ENCODE results near the gene EVI2A.
"Not testable (repeated sequence)": the region's sequence is repeated elsewhere in the genome, so short reads cannot be mapped to it uniquely, and the experiment has no call there.

EVI2A gene

GRCh38 chr17:31321481-31321880, at the start of gene EVI2A:
Gene EVI2A (minus strand): TSS chr17:31321622. CDS start chr17:31319013, 2,609 bp downstream.
- peak; percentile 51 to 62 for DNase-seq (ENCODE audit: extremely low read depth in 1 of 2, low read depth in 1 of 2)

- DNase-seq (ENCODE audit: extremely low read depth in 1 of 2, low read depth in 1 of 2) = no peak
Observed at GRCh38 chr17:31369266-31369665, 47.8 kb upstream of the EVI2A start.

- no peak for DNase-seq (ENCODE audit: extremely low read depth in 1 of 2, low read depth in 1 of 2)
Observed at GRCh38 chr17:31366088-31366487, 44.7 kb upstream of the EVI2A start.

- no peak for DNase-seq (ENCODE audit: extremely low read depth in 1 of 2, low read depth in 1 of 2)
Observed at GRCh38 chr17:31364012-31364411, 42.6 kb upstream of the EVI2A start.

- DNase-seq (ENCODE audit: extremely low read depth in 1 of 2, low read depth in 1 of 2) = no peak
Observed at GRCh38 chr17:31357839-31358394, 36.5 kb upstream of the EVI2A start.

GRCh38 chr17:31357091-31357490, 35.7 kb upstream of the EVI2A start:
- DNase-seq (ENCODE audit: extremely low read depth in 1 of 2, low read depth in 1 of 2) = no peak

GRCh38 chr17:31355935-31356334, 34.5 kb upstream of the EVI2A start:
- no peak for DNase-seq (ENCODE audit: extremely low read depth in 1 of 2, low read depth in 1 of 2)

GRCh38 chr17:31349454-31349853, 28.0 kb upstream of the EVI2A start:
- DNase-seq (ENCODE audit: extremely low read depth in 1 of 2, low read depth in 1 of 2) = no peak

- DNase-seq (ENCODE audit: extremely low read depth in 1 of 2, low read depth in 1 of 2) = not testable (repeated sequence)
Observed at GRCh38 chr17:31345191-31345747, 23.8 kb upstream of the EVI2A start.

GRCh38 chr17:31339906-31340661, 18.7 kb upstream of the EVI2A start:
- no peak for DNase-seq (ENCODE audit: extremely low read depth in 1 of 2, low read depth in 1 of 2)

- DNase-seq (ENCODE audit: extremely low read depth in 1 of 2, low read depth in 1 of 2) = no peak
Observed at GRCh38 chr17:31329221-31329620, 7.8 kb upstream of the EVI2A start.

- no peak for DNase-seq (ENCODE audit: extremely low read depth in 1 of 2, low read depth in 1 of 2)
Observed at GRCh38 chr17:31328160-31328535, 6.7 kb upstream of the EVI2A start.

- DNase-seq (ENCODE audit: extremely low read depth in 1 of 2, low read depth in 1 of 2) = no peak
Observed at GRCh38 chr17:31327534-31328159, 6.2 kb upstream of the EVI2A start.

- DNase-seq (ENCODE audit: extremely low read depth in 1 of 2, low read depth in 1 of 2) = no peak
Observed at GRCh38 chr17:31323551-31323950, 2.1 kb upstream of the EVI2A start.

- DNase-seq (ENCODE audit: extremely low read depth in 1 of 2, low read depth in 1 of 2) = no peak
Observed at GRCh38 chr17:31321966-31322365, 544 bp upstream of the EVI2A start.

GRCh38 chr17:31320791-31321190, 631 bp downstream of the EVI2A start:
- DNase-seq (ENCODE audit: extremely low read depth in 1 of 2, low read depth in 1 of 2) = no peak

GRCh38 chr17:31320241-31320640, 1.2 kb downstream of the EVI2A start:
- no peak for DNase-seq (ENCODE audit: extremely low read depth in 1 of 2, low read depth in 1 of 2)

GRCh38 chr17:31318851-31319661, 2.4 kb downstream of the EVI2A start:
- no peak for DNase-seq (ENCODE audit: extremely low read depth in 1 of 2, low read depth in 1 of 2)

- peak; percentile 30 to 38 for DNase-seq (ENCODE audit: extremely low read depth in 1 of 2, low read depth in 1 of 2)
Observed at GRCh38 chr17:31318298-31318801, 3.1 kb downstream of the EVI2A start.

GRCh38 chr17:31314782-31315100, 6.7 kb downstream of the EVI2A start:
- DNase-seq (ENCODE audit: extremely low read depth in 1 of 2, low read depth in 1 of 2) = no peak
